HepG2 (cell line): ENCODE results near the gene ABCC1. TPM values are rescaled to one million over a fixed set of nuclear protein-coding genes. Genes with fewer than 3 reads are reported as not detected.

ENCODE experiments used
- BHLHE40 ChIP-seq: IDR thresholded peaks from 2 replicates; pipeline ENCODE4 v1.6.1; 2011; ENCODE audit warnings: low read length, improper control_type of control experiment
- FOSL1 ChIP-seq: sonication (generic); formaldehyde crosslinking; IDR thresholded peaks from 2 replicates; pipeline ENCODE4 v1.9.0; 2021; ENCODE audit warnings: missing genetic modification reagents, borderline replicate concordance
- KLF11 ChIP-seq: IDR thresholded peaks from 2 replicates; pipeline ENCODE4 v1.6.1; 2016; ENCODE audit warnings: missing compliant biosample characterization
- KLF13 ChIP-seq: sonication (generic); formaldehyde crosslinking; IDR thresholded peaks from 2 replicates; pipeline ENCODE4 v1.4.0; 2020; ENCODE audit warnings: mild to moderate bottlenecking, missing genetic modification reagents
- PHF5A ChIP-seq: IDR thresholded peaks from one replicate; pipeline ENCODE4 v1.6.1; 2018; ENCODE audit warnings: low read depth, missing genetic modification reagents; ENCODE audit not compliant: unreplicated experiment
- SATB2 ChIP-seq: sonication (generic); formaldehyde crosslinking; IDR thresholded peaks from 2 replicates; pipeline ENCODE4 v1.5.0; 2020; ENCODE audit warnings: missing genetic modification reagents
- SNAI1 ChIP-seq: sonication (generic); formaldehyde crosslinking; IDR thresholded peaks from 2 replicates; pipeline ENCODE4 v1.5.0; 2020; ENCODE audit warnings: mild to moderate bottlenecking, missing genetic modification reagents, borderline replicate concordance
- TARDBP ChIP-seq: sonication (generic); formaldehyde crosslinking; IDR thresholded peaks from 2 replicates; pipeline ENCODE4 v1.8.0; 2022; ENCODE audit warnings: mild to moderate bottlenecking, missing genetic modification reagents
- TBL1XR1 ChIP-seq: fragments of 150-350 bp; IDR thresholded peaks from 2 replicates; pipeline ENCODE4 v1.6.1; 2014; ENCODE audit warnings: borderline replicate concordance, low read length; ENCODE audit not compliant: partially characterized antibody
- ZNF235 ChIP-seq: sonication (generic); formaldehyde crosslinking; IDR thresholded peaks from 2 replicates; pipeline ENCODE4 v1.8.1; 2023; ENCODE audit warnings: mild to moderate bottlenecking, missing genetic modification reagents, borderline replicate concordance
- ZNF33A ChIP-seq: sonication (generic); formaldehyde crosslinking; IDR thresholded peaks from 2 replicates; pipeline ENCODE4 v1.5.1; 2020; ENCODE audit warnings: missing genetic modification reagents, mild to moderate bottlenecking, moderate library complexity, borderline replicate concordance
- ZNF367 ChIP-seq: sonication (generic); formaldehyde crosslinking; IDR thresholded peaks from 2 replicates; pipeline ENCODE4 v1.4.0; 2020; ENCODE audit warnings: missing genetic modification reagents, borderline replicate concordance
- ZNF564 ChIP-seq: sonication (generic); formaldehyde crosslinking; IDR thresholded peaks from 2 replicates; pipeline ENCODE4 v1.8.1; 2023; ENCODE audit warnings: mild to moderate bottlenecking, missing genetic modification reagents
- ZNF570 ChIP-seq: sonication (generic); formaldehyde crosslinking; IDR thresholded peaks from 2 replicates; pipeline ENCODE4 v1.4.0; 2020; ENCODE audit warnings: mild to moderate bottlenecking, missing genetic modification reagents, borderline replicate concordance
- ZNF615 ChIP-seq: sonication (generic); formaldehyde crosslinking; IDR thresholded peaks from 2 replicates; pipeline ENCODE4 v1.5.0; 2020; ENCODE audit warnings: mild to moderate bottlenecking, missing genetic modification reagents, borderline replicate concordance
- polyA plus RNA-seq, 8 experiments: library from polyadenylated mRNA; depleted of rRNA in 3 of 8; stranded (reverse) in 7 of 8; unstranded in 1 of 8; fragments of >200 nt; fragmentation: Illumina TruSeq in 4 of 8; extraction: Trizol in 4 of 8; gene quantifications; 2 replicates each; pipeline versions ENCODE4 v1.2.1 to v1.2.3, GENCODE V29; 2011 to 2016; ENCODE audit warnings: low read depth in 4 of 8, missing spikeins in 1 of 8, mixed read lengths in 1 of 8; ENCODE audit not compliant: insufficient read depth in 1 of 8
- total RNA-seq, 5 experiments: library from RNA; depleted of rRNA; stranded (reverse); fragments of >200 nt; fragmentation: Illumina TruSeq; extraction: Trizol; gene quantifications; 2 replicates each; pipeline ENCODE4 v1.2.3, GENCODE V29; 2016; ENCODE audit warnings: low read depth in 1 of 5
- TF ChIP-seq, protein P1 (sequence below): IDR thresholded peaks from 2 replicates; pipeline ENCODE4 v1.6.1; 2016; ENCODE audit warnings: low read depth, missing genetic modification reagents, missing compliant biosample characterization
- TF ChIP-seq, protein P2 (sequence below): sonication (generic); formaldehyde crosslinking; IDR thresholded peaks from 2 replicates; pipeline ENCODE4 v1.4.0; 2020; ENCODE audit warnings: missing genetic modification reagents
- TF ChIP-seq, protein P3 (sequence below): sonication (generic); formaldehyde crosslinking; IDR thresholded peaks from 2 replicates; pipeline ENCODE4 v1.4.0; 2020; ENCODE audit warnings: missing genetic modification reagents, mild to moderate bottlenecking, borderline replicate concordance

ABCC1 gene
- total and polyA plus RNA-seq, 2 of the 13 experiments (the other 11 are each of a cell fraction or from before 2014, with no cell fraction given) = 13.0 to 30.6 TPM

DNA sequence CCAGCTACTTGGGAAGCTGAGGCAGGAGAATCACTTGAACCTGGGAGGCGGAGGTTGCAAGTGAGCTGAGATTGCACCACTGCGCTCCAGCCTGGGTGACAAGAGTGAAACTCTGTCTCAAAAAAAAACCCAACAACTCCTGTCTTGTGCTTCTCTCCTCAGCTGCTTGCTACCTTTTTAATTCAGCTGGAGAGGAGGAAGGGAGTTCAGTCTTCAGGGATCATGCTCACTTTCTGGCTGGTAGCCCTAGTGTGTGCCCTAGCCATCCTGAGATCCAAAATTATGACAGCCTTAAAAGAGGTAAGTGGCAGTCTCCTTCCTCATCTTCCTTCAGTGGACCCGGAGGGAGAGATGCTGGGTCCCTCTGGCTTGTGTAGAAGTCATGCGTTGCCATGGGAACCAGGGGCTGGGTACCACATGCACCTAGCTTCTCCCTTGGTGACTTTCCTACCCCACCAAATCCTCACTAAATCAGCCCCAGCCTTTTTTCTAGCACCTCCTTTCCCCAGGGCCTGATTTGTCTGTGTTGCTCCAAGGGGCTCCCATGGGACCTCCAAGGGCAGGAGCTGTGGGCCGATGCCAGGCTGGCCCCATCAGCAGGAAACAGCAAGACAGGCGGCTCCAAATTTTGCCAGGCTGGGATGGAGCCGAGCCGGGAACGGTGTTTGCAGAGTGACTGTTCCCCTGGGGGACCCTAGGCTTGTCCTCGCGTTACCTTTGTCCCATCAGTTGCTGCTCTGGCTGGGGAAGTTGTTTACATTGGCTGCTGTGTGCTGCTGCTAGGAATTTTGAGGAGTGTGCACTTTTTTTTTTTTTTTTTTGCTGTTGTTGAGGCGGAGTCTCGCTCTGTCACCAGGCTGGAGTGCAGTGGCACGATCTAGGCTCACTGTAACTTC is 65.2 kb downstream of the ABCC1 start (continued):
- peak; percentile 97 for TF ChIP-seq TBL1XR1
- TF ChIP-seq ZNF33A (CRISPR knock-in tag) = no peak
- TF ChIP-seq, protein P1, sequence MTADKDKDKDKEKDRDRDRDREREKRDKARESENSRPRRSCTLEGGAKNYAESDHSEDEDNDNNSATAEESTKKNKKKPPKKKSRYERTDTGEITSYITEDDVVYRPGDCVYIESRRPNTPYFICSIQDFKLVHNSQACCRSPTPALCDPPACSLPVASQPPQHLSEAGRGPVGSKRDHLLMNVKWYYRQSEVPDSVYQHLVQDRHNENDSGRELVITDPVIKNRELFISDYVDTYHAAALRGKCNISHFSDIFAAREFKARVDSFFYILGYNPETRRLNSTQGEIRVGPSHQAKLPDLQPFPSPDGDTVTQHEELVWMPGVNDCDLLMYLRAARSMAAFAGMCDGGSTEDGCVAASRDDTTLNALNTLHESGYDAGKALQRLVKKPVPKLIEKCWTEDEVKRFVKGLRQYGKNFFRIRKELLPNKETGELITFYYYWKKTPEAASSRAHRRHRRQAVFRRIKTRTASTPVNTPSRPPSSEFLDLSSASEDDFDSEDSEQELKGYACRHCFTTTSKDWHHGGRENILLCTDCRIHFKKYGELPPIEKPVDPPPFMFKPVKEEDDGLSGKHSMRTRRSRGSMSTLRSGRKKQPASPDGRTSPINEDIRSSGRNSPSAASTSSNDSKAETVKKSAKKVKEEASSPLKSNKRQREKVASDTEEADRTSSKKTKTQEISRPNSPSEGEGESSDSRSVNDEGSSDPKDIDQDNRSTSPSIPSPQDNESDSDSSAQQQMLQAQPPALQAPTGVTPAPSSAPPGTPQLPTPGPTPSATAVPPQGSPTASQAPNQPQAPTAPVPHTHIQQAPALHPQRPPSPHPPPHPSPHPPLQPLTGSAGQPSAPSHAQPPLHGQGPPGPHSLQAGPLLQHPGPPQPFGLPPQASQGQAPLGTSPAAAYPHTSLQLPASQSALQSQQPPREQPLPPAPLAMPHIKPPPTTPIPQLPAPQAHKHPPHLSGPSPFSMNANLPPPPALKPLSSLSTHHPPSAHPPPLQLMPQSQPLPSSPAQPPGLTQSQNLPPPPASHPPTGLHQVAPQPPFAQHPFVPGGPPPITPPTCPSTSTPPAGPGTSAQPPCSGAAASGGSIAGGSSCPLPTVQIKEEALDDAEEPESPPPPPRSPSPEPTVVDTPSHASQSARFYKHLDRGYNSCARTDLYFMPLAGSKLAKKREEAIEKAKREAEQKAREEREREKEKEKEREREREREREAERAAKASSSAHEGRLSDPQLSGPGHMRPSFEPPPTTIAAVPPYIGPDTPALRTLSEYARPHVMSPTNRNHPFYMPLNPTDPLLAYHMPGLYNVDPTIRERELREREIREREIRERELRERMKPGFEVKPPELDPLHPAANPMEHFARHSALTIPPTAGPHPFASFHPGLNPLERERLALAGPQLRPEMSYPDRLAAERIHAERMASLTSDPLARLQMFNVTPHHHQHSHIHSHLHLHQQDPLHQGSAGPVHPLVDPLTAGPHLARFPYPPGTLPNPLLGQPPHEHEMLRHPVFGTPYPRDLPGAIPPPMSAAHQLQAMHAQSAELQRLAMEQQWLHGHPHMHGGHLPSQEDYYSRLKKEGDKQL (CRISPR knock-in tag) = no peak
- peak; percentile 53; the same call in 1 of the 2 replicates for TF ChIP-seq FOSL1 (CRISPR knock-in tag)
- TF ChIP-seq KLF13 (CRISPR knock-in tag) = no peak
- TF ChIP-seq ZNF367 = no peak
- TF ChIP-seq TARDBP (CRISPR knock-in tag) = peak; percentile 74; the same call in 1 of the 2 replicates
- TF ChIP-seq KLF11 (CRISPR knock-in tag) = no peak
- TF ChIP-seq SATB2 (CRISPR knock-in tag) = no peak
- TF ChIP-seq SNAI1 = no peak
- TF ChIP-seq ZNF564 (CRISPR knock-in tag) = no peak
- TF ChIP-seq ZNF235 (CRISPR knock-in tag) = no peak
- peak; percentile 78 for TF ChIP-seq BHLHE40
- no peak for TF ChIP-seq ZNF615 (CRISPR knock-in tag)
- TF ChIP-seq, protein P2, sequence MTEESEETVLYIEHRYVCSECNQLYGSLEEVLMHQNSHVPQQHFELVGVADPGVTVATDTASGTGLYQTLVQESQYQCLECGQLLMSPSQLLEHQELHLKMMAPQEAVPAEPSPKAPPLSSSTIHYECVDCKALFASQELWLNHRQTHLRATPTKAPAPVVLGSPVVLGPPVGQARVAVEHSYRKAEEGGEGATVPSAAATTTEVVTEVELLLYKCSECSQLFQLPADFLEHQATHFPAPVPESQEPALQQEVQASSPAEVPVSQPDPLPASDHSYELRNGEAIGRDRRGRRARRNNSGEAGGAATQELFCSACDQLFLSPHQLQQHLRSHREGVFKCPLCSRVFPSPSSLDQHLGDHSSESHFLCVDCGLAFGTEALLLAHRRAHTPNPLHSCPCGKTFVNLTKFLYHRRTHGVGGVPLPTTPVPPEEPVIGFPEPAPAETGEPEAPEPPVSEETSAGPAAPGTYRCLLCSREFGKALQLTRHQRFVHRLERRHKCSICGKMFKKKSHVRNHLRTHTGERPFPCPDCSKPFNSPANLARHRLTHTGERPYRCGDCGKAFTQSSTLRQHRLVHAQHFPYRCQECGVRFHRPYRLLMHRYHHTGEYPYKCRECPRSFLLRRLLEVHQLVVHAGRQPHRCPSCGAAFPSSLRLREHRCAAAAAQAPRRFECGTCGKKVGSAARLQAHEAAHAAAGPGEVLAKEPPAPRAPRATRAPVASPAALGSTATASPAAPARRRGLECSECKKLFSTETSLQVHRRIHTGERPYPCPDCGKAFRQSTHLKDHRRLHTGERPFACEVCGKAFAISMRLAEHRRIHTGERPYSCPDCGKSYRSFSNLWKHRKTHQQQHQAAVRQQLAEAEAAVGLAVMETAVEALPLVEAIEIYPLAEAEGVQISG (CRISPR knock-in tag) = peak; percentile 70
- TF ChIP-seq ZNF570 = no peak
- peak; percentile 41 for TF ChIP-seq PHF5A (CRISPR knock-in tag)
- TF ChIP-seq, protein P3, sequence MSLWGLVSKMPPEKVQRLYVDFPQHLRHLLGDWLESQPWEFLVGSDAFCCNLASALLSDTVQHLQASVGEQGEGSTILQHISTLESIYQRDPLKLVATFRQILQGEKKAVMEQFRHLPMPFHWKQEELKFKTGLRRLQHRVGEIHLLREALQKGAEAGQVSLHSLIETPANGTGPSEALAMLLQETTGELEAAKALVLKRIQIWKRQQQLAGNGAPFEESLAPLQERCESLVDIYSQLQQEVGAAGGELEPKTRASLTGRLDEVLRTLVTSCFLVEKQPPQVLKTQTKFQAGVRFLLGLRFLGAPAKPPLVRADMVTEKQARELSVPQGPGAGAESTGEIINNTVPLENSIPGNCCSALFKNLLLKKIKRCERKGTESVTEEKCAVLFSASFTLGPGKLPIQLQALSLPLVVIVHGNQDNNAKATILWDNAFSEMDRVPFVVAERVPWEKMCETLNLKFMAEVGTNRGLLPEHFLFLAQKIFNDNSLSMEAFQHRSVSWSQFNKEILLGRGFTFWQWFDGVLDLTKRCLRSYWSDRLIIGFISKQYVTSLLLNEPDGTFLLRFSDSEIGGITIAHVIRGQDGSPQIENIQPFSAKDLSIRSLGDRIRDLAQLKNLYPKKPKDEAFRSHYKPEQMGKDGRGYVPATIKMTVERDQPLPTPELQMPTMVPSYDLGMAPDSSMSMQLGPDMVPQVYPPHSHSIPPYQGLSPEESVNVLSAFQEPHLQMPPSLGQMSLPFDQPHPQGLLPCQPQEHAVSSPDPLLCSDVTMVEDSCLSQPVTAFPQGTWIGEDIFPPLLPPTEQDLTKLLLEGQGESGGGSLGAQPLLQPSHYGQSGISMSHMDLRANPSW (CRISPR knock-in tag) = no peak
